K562 (cell line): ENCODE measurements around the gene FAM171A2. TPM values are rescaled to one million over a fixed set of nuclear protein-coding genes. Genes with fewer than 3 reads are reported as not detected.

Source experiments
- BHLHE40 ChIP-seq: IDR thresholded peaks from 2 replicates; pipeline ENCODE4 v1.6.1; 2011; ENCODE audit warnings: low read length, improper control_type of control experiment
- RAD51 ChIP-seq: fragments of 450-650 bp; IDR thresholded peaks from 2 replicates; pipeline ENCODE4 v1.7.1; 2016; ENCODE audit warnings: low read depth, mild to moderate bottlenecking, borderline replicate concordance
- ZFX ChIP-seq: sonication (generic); formaldehyde crosslinking; IDR thresholded peaks from 2 replicates; pipeline ENCODE4 v1.8.0; 2022; ENCODE audit warnings: mild to moderate bottlenecking, missing genetic modification reagents, moderate library complexity
- ZNF121 ChIP-seq: sonication (generic); formaldehyde crosslinking; conservative IDR thresholded peaks from 2 replicates; pipeline ENCODE4 v1.8.0; 2022; ENCODE audit warnings: missing genetic modification reagents
- polyA plus RNA-seq, 8 experiments: library from polyadenylated mRNA; depleted of rRNA in 4 of 8; stranded (reverse) in 5 of 8; unstranded in 3 of 8; fragments of >200 nt; fragmentation: Nextera tagmentation in 2 of 8; fragmentation: Illumina TruSeq in 1 of 8; extraction: Ambion mirVana in 2 of 8; extraction: Trizol in 1 of 8; gene quantifications; 2 replicates each; pipeline versions ENCODE4 v1.2.1 to v1.2.3, GENCODE V29; 2011 to 2014; ENCODE audit warnings: inconsistent platforms in 1 of 8, missing spikeins in 1 of 8
- total RNA-seq, 7 experiments: library from RNA; depleted of rRNA in 6 of 7; stranded (reverse); fragments of >200 nt in 6 of 7; fragmentation: Illumina TruSeq in 2 of 7; extraction: Trizol in 2 of 7; gene quantifications; 2 replicates each; pipeline versions ENCODE4 v1.2.1 to v1.2.3, GENCODE V29; 2011 to 2021; ENCODE audit warnings: low replicate concordance in 1 of 7
- TF ChIP-seq, protein P1 (sequence below), 2 experiments: fragments of 450-650 bp in 1 of 2; sonication (generic) in 1 of 2; formaldehyde crosslinking in 1 of 2; IDR thresholded peaks; 2 replicates each; pipeline versions ENCODE4 v1.7.1 to v1.9.0; 2016 to 2022; ENCODE audit warnings: inconsistent platforms in 1 of 2, mild to moderate bottlenecking in 1 of 2, missing genetic modification reagents in 1 of 2
- TF ChIP-seq, protein P2 (sequence below), 2 experiments: fragments of 200-800 bp in 1 of 2; sonication (Bioruptor generic) in 1 of 2; sonication (generic) in 1 of 2; formaldehyde crosslinking in 1 of 2; IDR thresholded peaks in 1 of 2; conservative IDR thresholded peaks in 1 of 2; 2 replicates each; pipeline versions ENCODE4 v1.5.0 to v1.6.1; 2016 to 2020; ENCODE audit warnings: missing compliant biosample characterization in 1 of 2, missing genetic modification characterization in 1 of 2, missing genetic modification reagents in 1 of 2
- TF ChIP-seq, protein P3 (sequence below), 3 experiments: fragments of 200-800 bp in 1 of 3; sonication (Bioruptor generic) in 1 of 3; sonication (generic) in 1 of 3; formaldehyde crosslinking in 1 of 3; IDR thresholded peaks; 2 replicates each; pipeline versions ENCODE4 v1.6.1 to v1.8.0; 2016 to 2022; ENCODE audit warnings: mild to moderate bottlenecking in 2 of 3, missing compliant biosample characterization in 2 of 3, missing genetic modification characterization in 2 of 3, missing genetic modification reagents in 1 of 3

Gene FAM171A2
- total and polyA plus RNA-seq, 9 of the 15 experiments (the other 6 are each of a cell fraction or from before 2014, with no cell fraction given), result 0.10 to 10.2 (median 2.0) TPM; not detected in 1

DNA sequence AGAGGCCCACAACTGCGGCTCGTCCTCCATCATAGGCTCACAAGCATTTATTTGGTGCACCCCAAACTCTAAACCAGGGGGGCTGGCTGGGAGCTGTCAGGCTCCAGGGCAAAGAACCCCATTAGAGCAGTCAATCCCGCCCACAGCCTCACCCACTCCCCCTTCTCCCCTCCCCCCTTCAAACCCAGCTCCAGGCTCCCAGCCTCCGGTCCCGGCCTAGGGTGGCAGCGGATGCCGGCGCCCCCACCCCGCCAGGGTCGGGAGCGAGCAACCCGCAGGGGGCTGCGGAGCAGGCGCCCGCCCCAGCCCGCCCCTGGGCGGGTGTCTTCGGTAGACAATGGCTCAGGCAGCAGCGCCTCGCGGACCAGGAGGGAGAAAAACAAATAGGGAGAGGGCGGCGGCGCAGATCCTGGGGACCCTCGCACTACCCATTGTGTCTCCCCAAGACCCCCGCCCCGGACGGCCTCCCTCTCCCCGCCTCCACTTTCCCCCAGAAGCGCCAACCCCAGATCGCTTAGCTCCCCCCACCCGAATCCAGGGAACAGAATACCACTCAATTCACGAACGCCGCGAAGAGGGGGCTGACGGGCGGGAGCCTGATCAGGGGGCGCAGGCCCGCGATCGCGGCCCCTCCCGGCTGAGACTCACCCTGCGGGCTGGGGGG is 572 bp downstream of the FAM171A2 start (continued):
- TF ChIP-seq, protein P1, sequence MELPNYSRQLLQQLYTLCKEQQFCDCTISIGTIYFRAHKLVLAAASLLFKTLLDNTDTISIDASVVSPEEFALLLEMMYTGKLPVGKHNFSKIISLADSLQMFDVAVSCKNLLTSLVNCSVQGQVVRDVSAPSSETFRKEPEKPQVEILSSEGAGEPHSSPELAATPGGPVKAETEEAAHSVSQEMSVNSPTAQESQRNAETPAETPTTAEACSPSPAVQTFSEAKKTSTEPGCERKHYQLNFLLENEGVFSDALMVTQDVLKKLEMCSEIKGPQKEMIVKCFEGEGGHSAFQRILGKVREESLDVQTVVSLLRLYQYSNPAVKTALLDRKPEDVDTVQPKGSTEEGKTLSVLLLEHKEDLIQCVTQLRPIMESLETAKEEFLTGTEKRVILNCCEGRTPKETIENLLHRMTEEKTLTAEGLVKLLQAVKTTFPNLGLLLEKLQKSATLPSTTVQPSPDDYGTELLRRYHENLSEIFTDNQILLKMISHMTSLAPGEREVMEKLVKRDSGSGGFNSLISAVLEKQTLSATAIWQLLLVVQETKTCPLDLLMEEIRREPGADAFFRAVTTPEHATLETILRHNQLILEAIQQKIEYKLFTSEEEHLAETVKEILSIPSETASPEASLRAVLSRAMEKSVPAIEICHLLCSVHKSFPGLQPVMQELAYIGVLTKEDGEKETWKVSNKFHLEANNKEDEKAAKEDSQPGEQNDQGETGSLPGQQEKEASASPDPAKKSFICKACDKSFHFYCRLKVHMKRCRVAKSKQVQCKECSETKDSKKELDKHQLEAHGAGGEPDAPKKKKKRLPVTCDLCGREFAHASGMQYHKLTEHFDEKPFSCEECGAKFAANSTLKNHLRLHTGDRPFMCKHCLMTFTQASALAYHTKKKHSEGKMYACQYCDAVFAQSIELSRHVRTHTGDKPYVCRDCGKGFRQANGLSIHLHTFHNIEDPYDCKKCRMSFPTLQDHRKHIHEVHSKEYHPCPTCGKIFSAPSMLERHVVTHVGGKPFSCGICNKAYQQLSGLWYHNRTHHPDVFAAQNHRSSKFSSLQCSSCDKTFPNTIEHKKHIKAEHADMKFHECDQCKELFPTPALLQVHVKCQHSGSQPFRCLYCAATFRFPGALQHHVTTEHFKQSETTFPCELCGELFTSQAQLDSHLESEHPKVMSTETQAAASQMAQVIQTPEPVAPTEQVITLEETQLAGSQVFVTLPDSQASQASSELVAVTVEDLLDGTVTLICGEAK (IDR thresholded peaks at IDR 0.05), result 0 out of 2 replicates have a peak, but pooled peaks have one; percentile 39
- TF ChIP-seq, protein P1 (CRISPR knock-in tag; IDR thresholded peaks at IDR 0.05), result no peak
- TF ChIP-seq BHLHE40, result no peak
- TF ChIP-seq, protein P2, sequence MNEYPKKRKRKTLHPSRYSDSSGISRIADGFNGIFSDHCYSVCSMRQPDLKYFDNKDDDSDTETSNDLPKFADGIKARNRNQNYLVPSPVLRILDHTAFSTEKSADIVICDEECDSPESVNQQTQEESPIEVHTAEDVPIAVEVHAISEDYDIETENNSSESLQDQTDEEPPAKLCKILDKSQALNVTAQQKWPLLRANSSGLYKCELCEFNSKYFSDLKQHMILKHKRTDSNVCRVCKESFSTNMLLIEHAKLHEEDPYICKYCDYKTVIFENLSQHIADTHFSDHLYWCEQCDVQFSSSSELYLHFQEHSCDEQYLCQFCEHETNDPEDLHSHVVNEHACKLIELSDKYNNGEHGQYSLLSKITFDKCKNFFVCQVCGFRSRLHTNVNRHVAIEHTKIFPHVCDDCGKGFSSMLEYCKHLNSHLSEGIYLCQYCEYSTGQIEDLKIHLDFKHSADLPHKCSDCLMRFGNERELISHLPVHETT (CRISPR knock-in tag; conservative IDR thresholded peaks at IDR 0.05 in 1 of 2, IDR thresholded peaks at IDR 0.05 in 1 of 2), result 0 out of 4 replicates have a peak, but pooled peaks of 1 of the 2 experiments have one; percentile 14
- no peak for TF ChIP-seq RAD51
- TF ChIP-seq, protein P3, sequence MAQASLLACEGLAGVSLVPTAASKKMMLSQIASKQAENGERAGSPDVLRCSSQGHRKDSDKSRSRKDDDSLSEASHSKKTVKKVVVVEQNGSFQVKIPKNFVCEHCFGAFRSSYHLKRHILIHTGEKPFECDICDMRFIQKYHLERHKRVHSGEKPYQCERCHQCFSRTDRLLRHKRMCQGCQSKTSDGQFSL (CRISPR knock-in tag; IDR thresholded peaks at IDR 0.05), result no peak
- TF ChIP-seq, protein P3 (tag; IDR thresholded peaks at IDR 0.05), result 0 out of 4 replicates have a peak, but pooled peaks of 1 of the 2 experiments have one; percentile 17
- no peak for TF ChIP-seq ZNF121 (CRISPR knock-in tag)
- peak; percentile 48; the same call in 1 of the 2 replicates for TF ChIP-seq ZFX (CRISPR knock-in tag)
- TF ChIP-seq, all 486 proteins: peak for 8
